ENCODE results near the gene S100A1. TPM values are rescaled to one million over a fixed set of nuclear protein-coding genes. Genes with fewer than 3 reads are reported as not detected.

The S100A1 gene
- total RNA-seq, 1 donor from 2014 or later = 0.58 TPM

GRCh38 chr1:153649863-153650235 is 21.6 kb downstream of the S100A1 start:
- Mint-ChIP-seq H3K4me1 (no peaks in the 10 kb centered on the region), H3K4me3 (no peak overlapping the region), H3K27me3 (ENCODE audit: low read depth) (no peaks in the 10 kb centered on the region), H3K27ac (no peak overlapping the region), H3K36me3 (peaks cover 14% of the 10 kb centered on the region), H3K9me3 (no peaks in the 10 kb centered on the region)
- DNase-seq (ENCODE audit: low spot score in 2 of 2, unreplicated experiment in 2 of 2) = no peak
- no peak for TF ChIP-seq CTCF (IDR thresholded peaks at IDR 0.05; ENCODE audit: unreplicated experiment)

DNA sequence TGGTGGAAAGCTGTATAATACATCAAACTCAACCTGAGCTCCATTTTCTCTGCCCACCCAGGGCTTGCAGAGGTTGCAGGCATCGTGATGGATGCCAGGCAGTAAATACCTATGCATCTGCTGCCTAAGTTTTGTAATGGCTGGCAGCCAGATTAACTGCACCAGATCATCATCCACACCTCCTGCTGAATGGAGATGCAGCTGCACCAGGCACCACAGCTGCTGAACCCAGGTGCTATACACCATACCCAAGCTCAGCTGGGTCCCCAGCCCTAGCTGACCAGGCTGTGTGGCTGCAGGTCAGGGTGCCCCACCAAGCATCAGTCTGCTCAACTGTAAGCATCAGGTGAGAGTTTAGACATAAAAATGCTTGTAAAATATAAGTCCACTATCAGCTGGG is 23.5 kb downstream of the S100A1 start:
- DNase-seq (ENCODE audit: low spot score in 2 of 2, unreplicated experiment in 2 of 2) = no peak

GRCh38 chr1:153652805-153653500 is 24.7 kb downstream of the S100A1 start:
- no peak for TF ChIP-seq CTCF (IDR thresholded peaks at IDR 0.05; ENCODE audit: unreplicated experiment)
- no peaks in the 10 kb centered on the region for H3K9me3 Mint-ChIP-seq
- no peaks in the 10 kb centered on the region for H3K27me3 Mint-ChIP-seq (ENCODE audit: low read depth)
- no peak for DNase-seq (ENCODE audit: low spot score in 2 of 2, unreplicated experiment in 2 of 2)
- H3K4me1 Mint-ChIP-seq = no peaks in the 10 kb centered on the region
- no peaks in the 10 kb centered on the region for H3K36me3 Mint-ChIP-seq
- H3K4me3 Mint-ChIP-seq = no peak overlapping the region
- H3K27ac Mint-ChIP-seq = no peak overlapping the region

More for the DNA sequence above, 23.5 kb downstream of the S100A1 start:
- Mint-ChIP-seq H3K4me1 (no peaks in the 10 kb centered on the region), H3K36me3 (peaks cover 3% of the 10 kb centered on the region), H3K4me3 (no peak overlapping the region), H3K27ac (no peak overlapping the region), H3K9me3 (no peaks in the 10 kb centered on the region), H3K27me3 (ENCODE audit: low read depth) (no peaks in the 10 kb centered on the region)
- TF ChIP-seq CTCF (IDR thresholded peaks at IDR 0.05; ENCODE audit: unreplicated experiment) = no peak

GRCh38 chr1:153655333-153655732 is 27.1 kb downstream of the S100A1 start:
- no peak for DNase-seq (ENCODE audit: low spot score in 2 of 2, unreplicated experiment in 2 of 2)
- Mint-ChIP-seq H3K4me1 (peaks cover 11% of the 10 kb centered on the region), H3K36me3 (no peaks in the 10 kb centered on the region), H3K27me3 (ENCODE audit: low read depth) (no peaks in the 10 kb centered on the region), H3K4me3 (no peak overlapping the region), H3K27ac (no peak overlapping the region), H3K9me3 (no peaks in the 10 kb centered on the region)
- TF ChIP-seq CTCF (IDR thresholded peaks at IDR 0.05; ENCODE audit: unreplicated experiment) = no peak

DNA sequence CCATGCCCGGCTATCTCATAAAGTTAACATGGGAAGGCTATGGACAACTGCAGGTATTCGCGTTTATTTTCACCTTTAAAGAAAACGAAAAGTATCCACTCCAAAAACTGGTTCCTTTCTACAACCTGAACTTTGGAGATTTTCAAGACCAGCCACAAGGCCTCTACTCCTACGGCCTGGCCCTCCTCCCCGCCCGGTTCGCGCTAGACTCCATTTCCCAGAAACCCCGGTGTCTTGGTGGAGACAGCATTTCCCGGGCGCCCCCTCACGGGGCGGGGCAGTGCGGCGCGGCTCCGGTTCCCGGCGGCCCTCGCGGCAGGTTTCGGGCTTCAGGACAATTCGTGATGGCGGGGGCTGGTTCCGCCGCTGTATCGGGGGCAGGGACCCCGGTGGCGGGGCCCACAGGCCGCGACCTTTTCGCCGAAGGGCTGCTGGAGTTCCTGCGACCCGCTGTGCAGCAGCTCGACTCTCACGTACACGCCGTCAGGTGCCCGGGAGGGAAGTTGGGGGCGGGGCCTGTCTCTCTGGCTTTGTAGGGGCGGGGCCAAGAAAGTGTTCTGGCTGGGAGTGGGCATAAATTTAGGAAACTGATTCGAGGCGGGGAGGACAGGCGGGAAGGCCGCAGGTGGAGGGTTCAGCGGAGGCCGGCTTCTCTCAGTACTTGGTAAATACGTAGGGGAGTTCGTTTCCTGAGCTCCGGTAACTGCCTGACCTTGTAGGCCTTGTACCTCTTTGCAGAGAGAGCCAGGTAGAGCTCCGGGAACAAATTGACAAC is 30.4 kb downstream of the S100A1 start, which contains the start of gene SNAPIN:
Gene SNAPIN (plus strand): TSS at position 304 of the 775 bp plus-strand sequence. CDS start 41 bp downstream, at position 345.
- Mint-ChIP-seq H3K4me1 (peaks cover 11% of the 10 kb centered on the region), H3K9me3 (no peaks in the 10 kb centered on the region), H3K4me3 (peak within 1 kb of the TSS; percentile 95), H3K27ac (peak within 1 kb of the TSS; percentile 96), H3K27me3 (ENCODE audit: low read depth) (no peaks in the 10 kb centered on the region), H3K36me3 (peaks cover 9% of the 10 kb centered on the region)
- TF ChIP-seq CTCF (IDR thresholded peaks at IDR 0.05; ENCODE audit: unreplicated experiment) = no peak
- DNase-seq (ENCODE audit: low spot score in 2 of 2, unreplicated experiment in 2 of 2) = peak; percentile 72 to 88
